NCI-H82 treated with DMSO at 0.1 percent for 48 hours (cell line): Measurements from ENCODE around the gene MAPRE3.

ENCODE experiments used
- DNase-seq: peaks from one replicate; lab custom pipeline; 2025; ENCODE audit not compliant: unreplicated experiment; lab: John Stamatoyannopoulos, UW

MAPRE3 gene

DNA sequence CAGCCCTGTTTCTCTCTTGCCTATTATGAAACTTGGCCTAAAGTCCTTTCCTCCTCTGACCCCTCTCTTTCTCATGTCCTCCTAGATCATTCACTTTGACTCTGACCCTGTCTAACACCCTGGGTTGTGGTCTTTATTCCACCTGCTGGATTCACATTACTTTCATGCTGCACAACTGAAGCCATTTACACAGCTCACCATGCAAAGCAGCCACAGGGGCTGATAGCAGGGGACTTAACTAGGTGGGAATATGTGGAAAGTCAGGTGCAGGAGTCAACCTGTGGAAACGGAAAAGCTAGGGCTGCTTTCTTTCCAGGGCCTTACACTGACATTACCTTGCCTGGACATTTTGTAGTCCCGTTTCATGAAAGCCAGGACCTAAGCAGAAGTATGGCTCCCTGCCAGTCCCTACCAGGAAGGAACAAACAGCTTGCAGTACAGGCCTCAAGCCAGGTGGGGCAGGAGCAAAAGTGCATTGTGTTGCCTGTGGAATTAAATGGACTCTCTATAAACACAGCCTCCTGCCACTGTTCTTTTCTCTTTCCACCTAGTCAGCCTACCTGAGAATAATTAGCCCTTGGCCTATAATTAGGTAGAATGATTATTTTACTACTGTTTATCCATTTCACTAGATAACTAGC lies 11.8 kb downstream of the MAPRE3 start:
- DNase-seq: no peak

DNA sequence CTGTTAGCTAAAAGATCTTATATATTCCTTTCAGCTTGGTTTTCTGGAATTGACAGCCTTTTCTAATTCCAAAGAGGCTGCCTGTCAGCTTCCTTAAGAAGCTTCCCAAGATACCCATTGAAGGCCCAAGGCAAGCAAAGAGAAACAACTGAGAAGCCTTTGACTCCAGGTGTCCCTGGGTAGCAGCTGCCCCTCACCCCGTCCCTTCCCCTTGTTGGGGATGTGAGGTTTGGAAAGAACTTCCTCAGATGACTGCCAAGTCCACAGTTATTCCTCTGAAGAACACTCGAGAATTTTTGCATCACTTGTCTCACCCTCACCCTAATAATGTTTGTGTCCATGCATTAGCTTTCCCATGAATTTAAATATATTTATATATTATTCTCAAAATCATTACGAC lies 13.3 kb downstream of the MAPRE3 start:
- no peak for DNase-seq

DNA sequence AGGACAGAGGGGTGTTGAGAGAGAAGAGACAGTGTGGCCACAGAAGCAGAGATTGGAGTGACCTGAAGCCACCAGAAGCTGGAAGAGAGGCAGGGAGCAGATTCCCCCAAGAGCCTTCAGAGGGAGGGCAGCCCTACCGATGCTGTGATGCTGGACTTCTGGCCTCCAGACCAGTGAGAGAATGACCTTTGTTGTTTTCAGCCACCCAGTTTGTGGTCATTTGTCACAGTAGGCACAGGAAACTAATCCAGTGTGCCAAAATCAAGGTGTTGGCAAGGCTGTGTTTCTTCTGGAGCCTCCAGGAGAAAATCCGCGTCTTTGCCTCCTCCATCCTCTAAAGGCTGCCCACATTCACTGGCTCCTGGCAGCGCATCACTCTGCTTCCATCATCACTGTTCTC lies 15.4 kb downstream of the MAPRE3 start:
- no peak for DNase-seq

DNA sequence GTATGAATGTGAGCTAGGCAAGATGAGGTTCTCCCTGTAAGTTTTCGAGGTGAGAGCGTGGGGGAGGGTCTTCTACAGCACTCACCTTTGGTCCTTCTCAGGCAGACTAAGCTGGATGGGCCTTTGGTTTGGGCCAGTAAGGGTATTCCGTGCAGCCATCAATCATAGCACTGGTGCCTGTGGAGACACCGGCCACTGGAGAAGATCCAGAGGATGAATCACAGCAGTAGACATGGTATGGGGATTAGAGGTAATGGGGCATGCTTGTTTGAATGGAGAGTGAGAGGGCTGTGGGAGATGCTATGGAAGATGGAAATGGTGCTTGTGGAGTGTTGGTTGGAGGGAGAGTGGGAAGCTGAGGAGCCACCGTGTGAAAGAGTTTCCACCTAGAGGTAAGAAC lies 16.1 kb downstream of the MAPRE3 start:
- no peak for DNase-seq

DNA sequence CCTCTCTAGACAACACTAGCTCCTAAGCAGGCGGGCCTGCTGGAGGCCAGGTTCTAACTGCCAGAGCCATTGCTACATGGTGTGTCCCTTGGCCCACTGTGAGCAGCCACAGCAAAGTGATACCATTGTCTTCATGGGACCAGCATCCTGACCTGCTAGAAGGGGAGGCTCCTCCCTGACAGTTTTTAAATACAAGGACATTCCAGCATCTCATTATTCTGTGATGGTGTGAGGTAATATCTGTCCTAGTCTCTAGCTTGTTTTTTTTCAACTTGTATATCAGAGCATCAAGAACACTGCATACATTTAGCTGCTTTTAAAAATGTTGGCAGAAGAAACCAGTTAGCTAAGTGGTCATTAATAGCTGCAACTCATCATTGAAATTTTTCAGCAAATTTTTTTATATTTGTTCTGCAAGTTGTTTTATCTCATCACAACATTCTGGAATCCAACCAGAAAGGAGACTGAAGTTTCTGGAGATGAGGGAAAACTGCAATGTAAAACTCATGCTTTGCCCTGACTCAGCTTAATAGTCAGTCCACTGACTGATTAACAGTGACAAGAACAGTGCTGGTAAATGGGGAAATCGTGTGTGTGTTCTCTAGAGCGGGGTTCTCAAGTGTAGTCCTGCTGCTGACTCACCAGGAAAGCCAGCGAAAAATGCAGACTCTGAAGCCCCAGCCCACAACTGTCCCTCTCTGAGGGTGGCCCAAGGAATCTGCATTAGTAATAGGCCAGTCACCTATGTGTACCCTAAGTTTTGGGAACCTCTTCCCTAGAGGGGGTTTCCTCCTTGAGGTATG lies 17.8 kb downstream of the MAPRE3 start:
- no peak for DNase-seq

DNA sequence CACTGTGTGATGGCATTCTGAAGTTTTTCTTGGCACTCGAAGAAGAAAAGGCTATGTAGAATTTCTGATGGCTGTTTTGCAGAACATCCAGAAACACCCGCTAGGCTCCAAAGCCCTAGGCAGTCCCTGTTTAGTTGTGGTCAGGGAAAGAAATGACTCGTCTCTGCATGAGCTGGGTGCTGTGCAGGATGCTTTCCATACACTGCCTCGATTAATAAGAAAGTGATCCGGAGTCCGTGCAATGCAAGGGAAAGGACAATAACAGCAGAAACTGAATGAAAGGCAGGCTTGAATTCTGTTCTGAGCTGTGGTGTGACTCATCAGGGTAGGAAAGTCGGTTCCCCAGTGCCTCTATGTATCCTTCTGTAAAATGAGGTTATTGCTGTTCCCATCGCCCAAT lies 18.7 kb downstream of the MAPRE3 start:
- DNase-seq: no peak

DNA sequence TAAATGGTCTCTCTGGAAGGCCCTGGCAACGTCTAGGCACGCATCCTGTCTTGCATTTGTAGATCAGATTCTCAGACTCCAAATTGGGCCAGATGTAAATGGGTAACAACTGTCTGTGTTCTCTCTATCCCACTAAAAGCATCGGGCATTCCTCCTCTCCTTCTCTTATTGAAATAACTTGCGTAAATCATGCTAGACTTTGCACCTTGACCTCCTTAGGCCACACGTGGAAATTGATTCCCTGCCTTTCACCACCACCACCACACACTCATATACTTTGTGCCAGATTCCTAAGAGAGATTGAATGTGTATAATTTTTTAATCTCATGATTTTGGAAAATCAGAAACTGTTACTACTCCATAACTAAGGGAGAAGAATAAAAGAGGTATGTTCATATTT lies 21.3 kb downstream of the MAPRE3 start:
- no peak for DNase-seq

DNA sequence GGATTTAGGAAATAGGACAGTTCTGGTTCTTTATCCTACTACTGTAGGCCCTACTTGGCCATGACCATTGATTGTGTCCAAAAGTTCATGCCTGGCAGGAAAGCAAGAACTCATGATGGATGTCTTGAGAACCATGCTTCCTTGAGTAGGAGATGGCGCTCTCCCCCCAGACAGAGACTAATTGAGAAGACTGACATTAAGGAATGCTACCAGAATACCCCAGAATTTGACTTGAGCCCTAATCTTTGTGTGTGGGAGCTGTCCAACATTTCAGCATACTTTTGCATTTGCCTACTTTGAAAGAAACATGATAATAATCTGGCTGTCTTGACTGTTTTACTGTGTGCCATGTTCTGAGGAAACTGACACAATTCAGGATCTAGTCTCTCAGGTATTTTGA lies 23.3 kb downstream of the MAPRE3 start:
- no peak for DNase-seq

DNA sequence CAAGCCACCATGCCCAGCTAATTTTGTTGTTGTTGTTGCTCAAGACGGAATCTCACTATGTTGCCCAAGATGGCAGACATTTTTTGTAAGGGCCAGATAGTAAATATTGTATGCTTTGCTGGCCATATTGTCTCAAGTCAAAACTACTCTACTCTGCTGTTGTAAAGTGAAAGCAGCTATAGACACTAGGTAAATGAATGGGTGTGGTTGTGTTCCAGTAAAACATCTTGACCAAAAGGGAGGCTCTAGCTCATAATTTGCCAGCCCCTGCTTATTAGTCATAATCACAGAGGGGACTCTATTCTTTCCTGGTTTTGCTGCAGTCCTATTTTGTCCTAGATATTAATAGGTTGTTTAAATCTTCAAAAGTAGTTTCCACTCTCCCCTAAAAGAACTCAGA lies 24.5 kb downstream of the MAPRE3 start:
- no peak for DNase-seq

DNA sequence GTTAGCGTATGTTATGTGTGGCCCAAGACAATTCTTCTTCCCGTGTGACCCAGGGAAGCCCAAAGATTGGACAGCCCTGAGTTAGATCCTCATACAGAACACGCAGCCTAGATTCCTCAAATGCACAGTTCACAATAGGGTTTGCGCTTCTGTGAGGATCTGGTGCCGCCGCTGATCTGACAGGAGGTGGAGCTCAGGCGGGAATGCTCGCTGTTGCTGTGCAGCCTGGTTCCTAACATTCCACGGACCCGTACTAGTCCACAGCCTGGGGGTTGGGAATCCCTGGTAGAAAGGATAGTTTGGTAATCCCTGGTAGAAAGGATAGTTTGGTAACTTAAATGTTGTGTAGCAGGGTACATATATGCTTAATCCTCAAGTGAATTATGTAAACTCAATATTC lies 27.0 kb downstream of the MAPRE3 start:
- DNase-seq: no peak

DNA sequence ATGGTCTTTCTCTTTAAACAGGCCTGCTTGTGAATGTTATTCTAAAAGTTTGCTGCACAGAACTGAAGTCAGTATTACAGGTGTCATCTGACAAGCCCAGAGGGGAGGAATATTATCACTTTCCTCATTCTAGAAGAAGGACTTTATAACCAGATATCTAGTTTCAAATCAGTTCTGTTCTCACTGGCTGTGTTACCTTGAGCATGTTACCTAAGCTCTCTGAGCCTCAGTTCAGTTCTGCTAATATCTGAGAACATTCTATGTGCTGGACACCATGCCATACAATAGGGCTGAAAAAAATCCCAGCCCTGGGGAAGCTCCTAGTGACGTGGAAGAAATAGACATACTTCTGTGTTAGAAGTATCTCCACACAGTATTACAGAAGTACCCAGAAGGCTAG lies 27.9 kb downstream of the MAPRE3 start:
- DNase-seq: no peak

DNA sequence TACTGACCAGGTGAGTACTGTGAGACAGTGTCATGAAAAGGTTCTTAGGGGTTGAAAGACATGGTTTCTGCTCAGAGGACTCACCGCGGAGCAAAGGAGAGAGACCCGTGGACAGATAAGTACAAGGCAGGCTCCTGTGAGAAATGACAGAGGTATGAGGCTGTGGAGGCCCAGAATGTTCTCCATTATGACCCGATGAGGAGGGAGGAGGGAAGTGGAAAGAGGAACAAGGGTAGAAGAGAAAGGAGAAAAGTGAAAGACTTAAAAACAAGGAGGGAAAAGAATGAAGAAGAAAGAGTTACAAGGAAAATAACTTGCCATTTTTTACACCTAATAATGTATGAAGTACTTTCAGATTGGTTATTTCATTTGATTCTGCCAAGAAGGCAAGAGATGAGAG lies 29.8 kb downstream of the MAPRE3 start:
- no peak for DNase-seq

DNA sequence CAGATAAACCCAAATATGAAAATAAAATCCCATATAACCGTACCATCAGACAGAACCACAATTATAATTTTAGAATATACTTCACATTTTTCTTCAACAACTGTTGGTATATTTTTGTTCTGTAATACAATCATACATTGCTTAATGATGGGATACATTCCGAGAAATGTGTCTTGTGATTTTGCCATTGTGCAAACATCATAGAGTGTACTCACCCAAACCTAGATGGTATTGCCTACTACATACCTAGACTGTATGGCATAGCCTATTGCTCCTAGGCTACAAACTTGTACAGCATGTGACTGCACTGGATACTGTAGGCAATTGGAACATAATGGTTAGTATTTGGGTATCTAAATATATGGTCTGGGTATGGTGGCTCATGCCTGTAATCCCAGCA lies 30.6 kb downstream of the MAPRE3 start:
- DNase-seq: no peak

DNA sequence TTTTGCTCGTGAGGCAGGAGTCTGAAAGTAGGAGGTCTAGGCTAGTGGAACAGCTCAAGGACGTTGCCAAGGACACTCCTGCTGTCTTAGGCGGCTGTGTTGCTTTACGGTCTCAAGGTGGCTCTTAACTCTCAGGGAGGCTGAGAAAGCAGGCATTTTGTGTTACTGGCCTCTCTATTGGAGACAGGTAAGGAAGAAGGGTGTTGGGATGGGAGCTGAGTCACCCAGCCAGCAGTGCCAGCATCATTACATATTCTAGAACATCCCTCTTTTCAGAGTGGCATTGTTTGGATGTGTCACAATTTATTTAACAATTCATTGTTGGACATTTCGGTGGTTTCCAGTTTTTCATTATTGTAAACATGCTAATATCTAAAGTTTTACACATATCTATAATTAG lies 31.5 kb downstream of the MAPRE3 start:
- DNase-seq: no peak

DNA sequence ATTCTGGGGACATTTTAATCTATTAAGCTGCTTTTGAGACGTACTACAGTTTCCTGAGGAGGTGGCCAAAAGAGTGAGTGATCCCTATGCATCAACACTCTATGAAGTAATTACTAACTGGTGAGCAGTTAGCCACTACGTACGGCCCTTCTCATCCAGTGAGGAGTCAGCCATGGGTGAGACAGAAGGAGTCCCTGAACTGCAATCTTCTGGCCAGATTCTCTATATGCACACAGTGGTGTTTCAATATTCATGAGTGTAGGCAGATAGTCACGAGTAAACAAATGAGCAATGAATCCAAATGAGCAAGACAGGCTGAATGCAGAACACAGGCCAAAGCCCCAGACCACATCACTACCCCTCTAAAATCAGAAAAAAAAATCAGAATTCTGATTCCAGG lies 32.6 kb downstream of the MAPRE3 start:
- no peak for DNase-seq

DNA sequence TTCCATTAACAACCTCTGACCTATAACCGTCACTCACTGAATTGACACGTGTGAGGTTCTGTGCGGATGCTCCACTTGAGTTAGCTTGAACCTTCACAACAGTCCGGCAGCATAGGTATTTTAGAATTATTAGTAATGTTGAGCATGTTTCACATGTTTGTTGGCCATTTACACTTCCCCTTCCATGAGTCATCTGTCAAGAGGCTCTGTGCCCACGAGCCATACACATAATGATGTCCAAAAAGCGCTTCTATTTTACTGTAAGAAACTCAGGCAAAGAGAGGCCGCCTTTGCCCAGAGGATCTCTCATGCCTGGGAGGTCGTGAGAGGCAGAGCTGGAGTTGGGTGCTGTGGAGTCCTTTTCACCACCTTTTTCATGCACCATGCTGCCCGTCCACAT lies 33.4 kb downstream of the MAPRE3 start:
- no peak for DNase-seq

DNA sequence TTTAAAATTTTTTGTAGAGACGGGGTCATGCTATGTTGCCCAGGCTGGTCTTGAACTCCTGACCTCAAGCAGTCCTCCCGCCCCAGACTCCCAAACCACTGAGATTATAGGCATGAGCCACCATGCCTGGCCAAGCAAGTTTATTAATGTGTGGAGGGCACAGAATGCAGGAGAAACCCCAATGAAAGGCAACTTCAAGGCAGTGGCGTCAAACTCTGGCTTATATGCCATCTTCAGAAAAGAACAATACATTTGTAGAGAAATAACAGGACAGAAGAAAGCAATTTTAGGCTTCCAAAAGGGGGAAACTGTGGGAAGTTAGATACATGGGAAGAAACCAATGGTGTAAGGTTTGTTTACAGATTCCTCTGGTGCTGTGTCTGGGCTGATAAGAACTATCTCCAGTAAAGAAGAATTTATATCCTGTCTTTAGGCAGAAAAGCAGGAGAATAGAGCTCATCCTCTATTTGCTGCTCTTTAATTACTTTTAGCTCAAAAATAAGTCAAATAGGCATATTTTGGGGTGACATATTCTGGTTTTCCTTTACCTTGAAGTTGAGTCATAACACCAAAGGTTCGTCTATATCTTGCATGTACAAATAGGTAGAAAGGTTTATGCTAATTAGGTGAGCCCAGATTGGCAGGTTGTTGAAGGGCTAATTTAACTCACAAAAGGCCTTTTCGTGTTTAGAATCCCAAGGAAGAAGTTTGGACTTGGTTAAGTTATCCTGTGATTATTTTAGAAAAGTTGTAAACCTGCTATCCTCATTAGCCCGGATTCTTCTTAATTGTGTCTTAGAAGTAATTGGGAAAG lies 36.4 kb downstream of the MAPRE3 start:
- no peak for DNase-seq

DNA sequence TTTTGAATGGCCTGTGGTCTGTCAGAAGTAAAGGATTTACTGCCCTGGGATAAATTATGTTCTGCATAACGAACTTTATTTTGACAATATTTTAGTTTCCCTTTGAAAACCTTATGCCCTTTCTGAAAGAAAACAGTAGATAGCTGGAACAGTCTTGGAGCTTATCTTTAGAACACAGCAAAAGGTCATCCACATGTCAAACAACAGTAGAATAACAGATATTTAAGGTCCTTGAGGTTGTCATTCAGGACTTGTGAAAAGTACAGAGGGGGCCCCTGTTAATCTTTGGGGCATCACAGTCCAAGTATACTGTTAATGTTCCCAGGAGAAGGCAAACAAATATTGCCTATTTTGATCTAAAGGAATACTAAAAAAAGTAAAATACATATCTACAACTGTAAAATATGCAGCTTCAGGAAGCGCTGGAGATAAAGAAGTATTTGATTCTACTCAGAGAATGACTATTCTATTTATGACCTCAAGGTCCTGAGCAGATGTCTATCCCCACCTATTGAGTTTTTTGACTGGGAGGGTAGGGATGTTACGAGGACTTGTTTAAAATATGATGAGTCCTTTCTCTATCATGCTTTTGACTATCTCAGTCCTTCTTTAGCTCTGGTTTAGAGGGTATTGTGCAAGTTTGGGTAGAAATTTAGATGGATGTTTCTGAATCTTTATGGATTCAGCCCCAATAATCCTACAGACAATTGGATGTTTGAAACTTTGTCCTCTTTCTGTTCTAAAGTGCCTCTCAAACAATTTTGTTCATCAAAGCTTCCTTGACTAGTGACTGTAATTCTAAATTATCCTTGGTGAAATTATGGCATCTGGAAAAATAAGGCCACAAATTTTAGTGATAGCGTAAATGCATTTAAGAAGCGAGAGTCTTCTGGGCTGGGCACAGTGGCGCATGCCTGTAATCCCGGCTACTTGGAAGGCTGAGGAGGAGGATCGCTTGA lies 37.3 kb downstream of the MAPRE3 start:
- no peak for DNase-seq

DNA sequence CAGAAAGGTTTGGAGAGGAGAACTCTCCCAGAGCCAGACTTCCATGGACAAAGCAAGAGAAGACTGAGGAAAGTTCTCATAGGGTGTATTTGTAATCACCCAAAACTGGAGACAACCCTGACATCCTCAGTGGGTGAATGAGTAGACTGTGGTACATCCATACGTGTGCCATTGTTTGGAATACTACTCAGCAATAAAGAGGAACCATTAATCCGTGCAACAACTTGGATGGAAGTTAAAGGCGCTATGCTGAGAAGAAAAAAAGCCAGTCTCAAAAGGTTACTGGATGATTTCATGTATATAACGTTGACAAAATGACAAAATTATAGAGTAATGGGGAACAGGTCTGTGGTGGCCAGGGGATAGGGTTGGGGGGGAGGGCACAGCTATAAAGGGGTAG lies 38.2 kb downstream of the MAPRE3 start:
- no peak for DNase-seq

DNA sequence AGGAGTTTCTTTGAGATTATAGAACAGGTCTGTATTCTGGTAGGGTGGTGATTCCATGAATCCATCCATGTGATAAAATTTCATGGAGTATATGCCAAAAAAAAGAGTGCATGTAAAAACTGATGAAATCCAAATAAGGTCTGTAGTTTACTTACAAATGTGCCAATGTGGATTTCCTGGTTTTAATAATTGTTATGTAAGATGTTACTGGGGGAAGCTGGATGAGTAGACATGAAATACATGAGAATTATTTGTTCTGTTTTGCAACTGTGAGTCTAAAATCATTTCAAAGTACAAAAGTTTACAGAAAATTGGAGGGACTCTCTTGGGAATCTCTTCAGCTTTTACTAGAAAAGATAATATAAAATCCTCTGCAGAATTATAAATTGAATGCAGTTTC lies 38.6 kb downstream of the MAPRE3 start:
- DNase-seq: no peak

DNA sequence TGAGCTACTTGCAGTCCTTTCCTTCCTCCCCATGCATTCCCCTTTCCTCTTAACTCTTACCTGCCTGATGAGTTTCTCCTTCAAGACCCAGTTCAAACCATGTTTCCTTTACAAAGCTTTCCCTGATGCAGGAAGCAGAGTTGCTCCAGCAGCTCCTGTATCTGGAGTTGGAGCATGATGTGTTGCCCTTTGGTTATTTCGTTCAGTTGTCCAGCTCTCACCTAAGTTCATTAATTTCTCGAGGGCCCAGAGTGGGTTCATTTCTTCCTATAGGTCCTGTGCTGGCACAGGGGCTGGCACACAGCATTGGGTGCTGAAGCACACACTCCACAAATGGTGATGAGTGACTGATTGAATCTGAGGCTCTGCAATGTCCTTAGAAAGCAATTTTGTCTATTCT lies 39.3 kb downstream of the MAPRE3 start:
- no peak for DNase-seq
